ENCODE measurements around the gene FECH.

The FECH gene

DNA sequence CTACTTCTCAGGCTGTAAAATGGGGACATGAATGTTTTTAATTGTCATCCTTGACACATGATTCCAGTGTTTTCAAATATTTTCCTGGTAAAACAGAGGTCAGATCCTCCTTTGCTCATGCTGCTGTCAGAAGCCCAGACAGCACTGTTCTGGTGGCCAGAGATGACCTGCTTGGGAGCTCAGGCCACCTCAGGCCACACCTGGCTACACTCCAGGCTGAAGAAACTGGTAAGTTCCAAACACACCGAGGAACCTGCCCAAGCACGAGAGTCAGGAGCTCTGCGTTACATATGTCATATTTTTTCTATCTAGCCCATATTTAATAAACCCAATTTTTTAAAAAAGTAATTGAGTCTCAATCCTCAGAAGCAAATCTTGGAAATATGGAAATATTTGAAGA, 47.9 kb downstream of the FECH start:
- no peak for DNase-seq (ENCODE audit: low read depth)
- TF ChIP-seq, protein P1, sequence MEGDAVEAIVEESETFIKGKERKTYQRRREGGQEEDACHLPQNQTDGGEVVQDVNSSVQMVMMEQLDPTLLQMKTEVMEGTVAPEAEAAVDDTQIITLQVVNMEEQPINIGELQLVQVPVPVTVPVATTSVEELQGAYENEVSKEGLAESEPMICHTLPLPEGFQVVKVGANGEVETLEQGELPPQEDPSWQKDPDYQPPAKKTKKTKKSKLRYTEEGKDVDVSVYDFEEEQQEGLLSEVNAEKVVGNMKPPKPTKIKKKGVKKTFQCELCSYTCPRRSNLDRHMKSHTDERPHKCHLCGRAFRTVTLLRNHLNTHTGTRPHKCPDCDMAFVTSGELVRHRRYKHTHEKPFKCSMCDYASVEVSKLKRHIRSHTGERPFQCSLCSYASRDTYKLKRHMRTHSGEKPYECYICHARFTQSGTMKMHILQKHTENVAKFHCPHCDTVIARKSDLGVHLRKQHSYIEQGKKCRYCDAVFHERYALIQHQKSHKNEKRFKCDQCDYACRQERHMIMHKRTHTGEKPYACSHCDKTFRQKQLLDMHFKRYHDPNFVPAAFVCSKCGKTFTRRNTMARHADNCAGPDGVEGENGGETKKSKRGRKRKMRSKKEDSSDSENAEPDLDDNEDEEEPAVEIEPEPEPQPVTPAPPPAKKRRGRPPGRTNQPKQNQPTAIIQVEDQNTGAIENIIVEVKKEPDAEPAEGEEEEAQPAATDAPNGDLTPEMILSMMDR (IDR thresholded peaks at IDR 0.05; ENCODE audit: low read depth, low read length) = no peak
- TF ChIP-seq MYC (IDR thresholded peaks at IDR 0.05; ENCODE audit: low read depth, low read length) (no peak), POLR2A (IDR thresholded peaks at IDR 0.05; ENCODE audit: extremely low read depth, insufficient read length) (no peak)
- TF ChIP-seq, protein P2, sequence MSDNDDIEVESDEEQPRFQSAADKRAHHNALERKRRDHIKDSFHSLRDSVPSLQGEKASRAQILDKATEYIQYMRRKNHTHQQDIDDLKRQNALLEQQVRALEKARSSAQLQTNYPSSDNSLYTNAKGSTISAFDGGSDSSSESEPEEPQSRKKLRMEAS (IDR thresholded peaks at IDR 0.05; ENCODE audit: low read depth, low read length) = no peak
- H3K4me3 ChIP-seq (ENCODE audit: low read depth, low read length) = no peak overlapping the region

- no peak overlapping the region for H3K4me3 ChIP-seq (ENCODE audit: low read depth, low read length)
- TF ChIP-seq, protein P1 (IDR thresholded peaks at IDR 0.05; ENCODE audit: low read depth, low read length) = no peak
- TF ChIP-seq, protein P2 (IDR thresholded peaks at IDR 0.05; ENCODE audit: low read depth, low read length) = no peak
- TF ChIP-seq MYC (IDR thresholded peaks at IDR 0.05; ENCODE audit: low read depth, low read length) = no peak
- TF ChIP-seq POLR2A (IDR thresholded peaks at IDR 0.05; ENCODE audit: extremely low read depth, insufficient read length) = no peak
- DNase-seq (ENCODE audit: low read depth) = no peak
Measured at GRCh38 chr18:57534511-57534909, 52.0 kb downstream of the FECH start.

DNA sequence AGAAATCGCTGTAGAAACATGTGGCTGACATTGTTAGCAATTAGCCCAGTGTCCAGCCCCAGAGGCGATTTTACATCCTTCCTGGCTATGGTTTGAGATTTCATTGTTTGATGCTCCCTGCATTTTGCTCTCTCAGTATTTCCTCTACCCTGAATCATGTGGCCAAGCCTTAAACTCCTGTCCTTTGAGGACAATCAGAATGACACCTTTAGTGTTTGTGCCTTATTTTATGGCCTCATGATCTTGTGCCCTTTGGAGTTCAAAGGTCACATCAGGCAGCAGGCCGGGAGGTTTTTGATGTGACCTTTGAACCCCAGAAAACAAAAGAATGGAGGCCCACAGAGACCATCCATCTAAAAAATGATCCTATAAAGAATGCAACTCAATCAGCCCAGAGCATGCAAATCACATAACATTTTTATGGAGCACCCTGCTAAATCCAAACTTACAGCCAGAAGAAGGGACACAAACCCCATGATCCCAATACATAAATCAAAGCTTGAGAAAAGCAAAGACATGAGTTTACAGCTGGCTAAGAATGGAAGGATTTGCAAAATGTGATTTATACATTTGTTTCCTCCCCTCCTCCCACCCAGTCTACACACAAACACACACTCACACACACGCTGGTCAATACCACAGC, 52.5 kb downstream of the FECH start:
- no peak for TF ChIP-seq MYC (IDR thresholded peaks at IDR 0.05; ENCODE audit: low read depth, low read length)
- no peak for TF ChIP-seq POLR2A (IDR thresholded peaks at IDR 0.05; ENCODE audit: extremely low read depth, insufficient read length)
- TF ChIP-seq, protein P2 (IDR thresholded peaks at IDR 0.05; ENCODE audit: low read depth, low read length) = no peak
- TF ChIP-seq, protein P1 (IDR thresholded peaks at IDR 0.05; ENCODE audit: low read depth, low read length) = no peak
- DNase-seq (ENCODE audit: low read depth) = no peak

GRCh38 chr18:57533006-57533867, 53.3 kb downstream of the FECH start:
- no peak overlapping the region for H3K4me3 ChIP-seq (ENCODE audit: low read depth, low read length)
- DNase-seq (ENCODE audit: low read depth) = no peak
- TF ChIP-seq MYC (IDR thresholded peaks at IDR 0.05; ENCODE audit: low read depth, low read length) (no peak), POLR2A (IDR thresholded peaks at IDR 0.05; ENCODE audit: extremely low read depth, insufficient read length) (no peak)
- TF ChIP-seq, protein P2 (IDR thresholded peaks at IDR 0.05; ENCODE audit: low read depth, low read length) = no peak
- TF ChIP-seq, protein P1 (IDR thresholded peaks at IDR 0.05; ENCODE audit: low read depth, low read length) = no peak

More for the DNA sequence above, 52.5 kb downstream of the FECH start:
- no peak overlapping the region for H3K4me3 ChIP-seq (ENCODE audit: low read depth, low read length)

- TF ChIP-seq MYC (IDR thresholded peaks at IDR 0.05; ENCODE audit: low read depth, low read length) = no peak
- TF ChIP-seq POLR2A (IDR thresholded peaks at IDR 0.05; ENCODE audit: extremely low read depth, insufficient read length) = no peak
- TF ChIP-seq, protein P2 (IDR thresholded peaks at IDR 0.05; ENCODE audit: low read depth, low read length) = no peak
- TF ChIP-seq, protein P1 (IDR thresholded peaks at IDR 0.05; ENCODE audit: low read depth, low read length) = no peak
- DNase-seq (ENCODE audit: low read depth) = no peak
Measured at GRCh38 chr18:57529151-57529550, 57.4 kb downstream of the FECH start.

More at GRCh38 chr18:57529151-57529550, 57.4 kb downstream of the FECH start:
- H3K4me3 ChIP-seq (ENCODE audit: low read depth, low read length) = no peak overlapping the region
